HepG2 (cell line): Measurements from ENCODE around the gene SOX5.

Source experiments
- NFIC ChIP-seq: IDR thresholded peaks from 2 replicates; pipeline ENCODE4 v1.6.1; 2012; ENCODE audit warnings: mild to moderate bottlenecking, low read length, inconsistent platforms
- POLR2A ChIP-seq, 2 experiments: IDR thresholded peaks; 2 replicates each; pipeline ENCODE4 v1.6.1; 2011; ENCODE audit warnings: low read depth in 2 of 2, low read length in 2 of 2, mild to moderate bottlenecking in 1 of 2, moderate library complexity in 1 of 2; ENCODE audit not compliant: insufficient read depth in 1 of 2
- RNF2 ChIP-seq: fragments of 450-650 bp; conservative IDR thresholded peaks from 2 replicates; pipeline ENCODE4 v1.6.1; 2016; ENCODE audit warnings: low read depth
- SMC3 ChIP-seq: IDR thresholded peaks from 2 replicates; pipeline ENCODE4 v1.6.1; 2011; ENCODE audit warnings: low read length, improper control_type of control experiment
- SP1 ChIP-seq, 2 experiments: fragments of 450-650 bp in 1 of 2; sonication (generic) in 1 of 2; formaldehyde crosslinking in 1 of 2; IDR thresholded peaks; 2 replicates each; pipeline versions ENCODE4 v1.4.0 to v1.6.1; 2016 to 2020; ENCODE audit warnings: missing genetic modification reagents in 1 of 2
- TOE1 ChIP-seq: sonication (generic); formaldehyde crosslinking; IDR thresholded peaks from 2 replicates; pipeline ENCODE4 v1.4.0; 2020; ENCODE audit warnings: mild to moderate bottlenecking, missing genetic modification reagents
- YY1 ChIP-seq: IDR thresholded peaks from 2 replicates; pipeline ENCODE4 v1.6.1; 2011; ENCODE audit warnings: low read length, low read depth, moderate library complexity, mild to moderate bottlenecking; ENCODE audit not compliant: insufficient read depth, insufficient replicate concordance
- ZNF564 ChIP-seq: sonication (generic); formaldehyde crosslinking; IDR thresholded peaks from 2 replicates; pipeline ENCODE4 v1.8.1; 2023; ENCODE audit warnings: mild to moderate bottlenecking, missing genetic modification reagents
- ZSCAN29 ChIP-seq: sonication (generic); formaldehyde crosslinking; conservative IDR thresholded peaks from 2 replicates; pipeline ENCODE4 v1.4.0; 2020; ENCODE audit warnings: mild to moderate bottlenecking, missing genetic modification reagents

- TF ChIP-seq TOE1 (CRISPR knock-in tag): no peak
- TF ChIP-seq RNF2: no peak
- TF ChIP-seq SP1 (IDR thresholded peaks at IDR 0.05): no peak
- TF ChIP-seq SP1 (CRISPR knock-in tag; IDR thresholded peaks at IDR 0.05): no peak
- no peak for TF ChIP-seq SMC3
- TF ChIP-seq YY1: no peak
- no peak for TF ChIP-seq ZSCAN29 (CRISPR knock-in tag)
- TF ChIP-seq POLR2A (IDR thresholded peaks at IDR 0.05; ENCODE audit: insufficient read depth in 1 of 2, low read depth in 2 of 2, low read length in 2 of 2): no peak
- no peak for TF ChIP-seq NFIC
- TF ChIP-seq ZNF564 (CRISPR knock-in tag): no peak
These were observed 218.0 kb downstream of the SOX5 start for GRCh38 chr12:23731493-23731892.
